GM21825 (cell line): ENCODE results near the gene OR2T8.
A peak's percentile ranks its signal among the peaks of the same experiment; 100 is the strongest.

Experiments used
- ATAC-seq: cut with Tn5 transposase; IDR thresholded peaks from one replicate; pipeline ENCODE4 v1.9.1; 2021; ENCODE audit warnings: mild to moderate bottlenecking, moderate library complexity; ENCODE audit not compliant: unreplicated experiment

The OR2T8 gene

DNA sequence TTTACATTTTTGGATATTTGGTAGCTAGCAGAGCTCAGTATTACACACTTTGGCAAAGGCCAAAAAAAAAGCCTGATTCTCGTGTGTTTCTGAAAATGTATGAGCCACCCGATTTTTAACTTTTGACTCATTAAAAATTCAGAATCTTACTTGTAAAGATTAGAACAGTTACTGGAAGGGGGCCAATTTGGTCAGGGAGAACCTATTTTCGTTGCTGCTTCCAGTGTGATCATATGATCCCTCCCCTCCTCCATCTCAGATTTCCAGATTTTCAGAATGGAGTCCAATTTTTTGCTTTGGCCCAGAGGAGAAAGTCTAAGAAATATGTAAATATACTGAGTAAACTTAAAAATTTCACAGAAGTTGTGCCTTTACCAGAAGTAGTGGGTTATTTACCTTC, 41.7 kb downstream of the OR2T8 start:
- no peak for ATAC-seq

DNA sequence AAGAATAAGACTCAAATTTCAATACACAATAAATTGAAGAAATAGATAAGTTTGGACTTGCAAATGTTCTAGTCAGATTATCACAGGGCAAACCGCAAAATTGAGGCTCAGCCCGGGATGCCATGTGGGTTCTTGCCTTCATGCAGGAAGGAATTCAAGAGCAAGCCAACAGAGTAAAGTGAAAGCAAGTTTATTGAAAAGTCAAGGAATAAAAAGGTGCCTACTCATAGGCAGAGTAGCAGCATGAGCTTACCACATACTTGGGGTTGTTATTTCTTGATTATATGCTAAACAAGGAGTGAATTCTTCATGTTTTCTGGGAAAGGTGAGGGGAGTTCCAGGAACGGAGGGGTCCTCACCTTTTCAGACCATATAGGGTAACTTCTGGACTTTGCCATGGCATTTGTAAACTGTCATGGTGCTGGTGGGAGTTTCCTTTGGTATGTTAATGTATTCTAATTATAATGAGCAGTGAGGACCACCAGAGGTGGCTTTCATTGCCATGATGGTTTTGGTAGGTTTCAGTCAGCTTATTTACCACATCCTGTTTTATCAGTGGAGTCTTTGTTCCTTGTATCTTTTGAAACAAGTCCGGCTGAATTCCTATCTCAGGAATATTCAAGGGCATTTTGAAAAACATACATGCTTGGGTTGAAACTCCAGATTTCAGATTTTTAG, 43.0 kb downstream of the OR2T8 start:
- ATAC-seq, result no peak

DNA sequence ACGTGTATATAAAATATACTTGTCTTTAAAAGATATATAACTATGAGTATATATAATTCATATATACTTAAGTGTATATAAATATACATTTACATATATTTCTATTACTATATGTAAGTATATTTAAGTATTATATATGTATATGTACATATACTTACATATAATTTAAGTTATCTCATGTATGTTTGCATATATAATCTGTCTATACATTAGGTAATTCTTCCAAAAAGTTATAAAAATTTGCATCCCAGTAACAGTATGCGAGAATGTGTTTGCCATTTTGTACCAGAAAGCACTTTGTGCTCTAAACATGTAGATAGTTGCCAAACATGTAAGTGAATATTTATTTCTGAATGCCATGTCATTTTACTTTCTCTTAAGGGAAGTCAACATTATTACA, 44.9 kb downstream of the OR2T8 start, which contains the start of gene OR2AK2:
OR2AK2 (plus strand) TSS at position 301 of the 400 bp plus-strand sequence. CDS start 144 bp downstream, outside the sequence.
- ATAC-seq, result no peak

DNA sequence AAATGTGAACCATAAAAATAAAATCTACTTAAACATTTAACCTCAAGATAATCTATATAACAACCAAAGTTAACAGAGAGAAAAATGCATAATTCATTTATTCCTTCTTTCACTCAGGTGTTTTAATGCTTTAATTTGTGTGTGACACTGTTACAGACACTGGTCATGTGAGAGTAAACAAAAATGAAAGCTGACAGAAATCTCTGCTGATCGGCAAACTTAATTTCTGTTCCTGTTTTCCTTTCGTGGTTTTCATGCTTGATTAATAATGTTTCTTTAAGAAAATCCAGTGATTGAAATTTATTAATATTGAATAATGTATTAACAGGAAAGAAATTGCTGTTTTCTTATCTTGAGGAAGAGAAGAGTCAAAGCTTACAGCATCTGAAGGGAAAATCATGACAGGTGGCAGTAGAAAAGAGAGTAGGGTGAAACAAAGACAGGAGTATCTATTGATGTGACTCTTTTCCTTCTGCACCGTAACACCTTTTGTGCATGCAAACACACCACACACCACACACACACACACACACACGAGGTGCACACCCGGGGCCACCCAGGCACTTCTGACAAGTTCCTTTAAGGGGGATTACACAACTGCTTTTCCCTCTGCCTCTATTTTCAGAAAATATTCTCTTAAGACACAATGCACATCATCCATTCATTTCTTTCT, 46.6 kb downstream of the OR2T8 start:
- ATAC-seq, result peak; percentile 58
